Renal cortical epithelial cell (primary cell): ENCODE results near the gene NR3C2. TPM values are rescaled to one million over a fixed set of nuclear protein-coding genes. Genes with fewer than 3 reads are reported as not detected.
"Not testable (repeated sequence)": the region's sequence is repeated elsewhere in the genome, so short reads cannot be mapped to it uniquely, and the experiment has no call there.

Source experiments
- DNase-seq: peaks from one replicate; pipeline ENCODE4 v3.0.0-alpha.2; 2011; ENCODE audit warnings: low read depth
- total RNA-seq: library from RNA; depleted of rRNA; stranded (reverse); fragments of >200 nt; gene quantifications from 2 replicates; pipeline ENCODE4 v1.2.3, GENCODE V29; 2014

The NR3C2 gene
- total RNA-seq, 1 donor from 2014 or later = 2.0 TPM

DNA sequence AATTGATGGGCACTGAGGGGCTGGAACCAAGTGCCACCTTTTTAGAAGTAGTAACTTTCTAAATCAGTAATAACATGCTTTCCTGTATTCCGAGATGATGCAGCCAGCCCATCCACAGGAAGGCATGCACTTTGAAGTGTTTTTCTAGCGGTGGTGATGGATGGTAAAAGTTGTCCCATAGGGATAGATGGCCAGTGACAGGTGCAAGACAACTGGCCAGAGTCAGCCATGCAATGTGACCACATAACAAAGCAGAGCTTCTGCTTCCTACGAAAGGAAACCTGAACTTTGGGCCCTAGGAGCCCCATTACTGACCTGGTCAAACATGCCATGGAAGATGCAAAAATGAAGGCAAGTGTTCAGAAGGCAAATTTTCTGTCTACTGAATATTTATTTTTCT is 72.3 kb downstream of the NR3C2 start:
- DNase-seq = no peak

DNA sequence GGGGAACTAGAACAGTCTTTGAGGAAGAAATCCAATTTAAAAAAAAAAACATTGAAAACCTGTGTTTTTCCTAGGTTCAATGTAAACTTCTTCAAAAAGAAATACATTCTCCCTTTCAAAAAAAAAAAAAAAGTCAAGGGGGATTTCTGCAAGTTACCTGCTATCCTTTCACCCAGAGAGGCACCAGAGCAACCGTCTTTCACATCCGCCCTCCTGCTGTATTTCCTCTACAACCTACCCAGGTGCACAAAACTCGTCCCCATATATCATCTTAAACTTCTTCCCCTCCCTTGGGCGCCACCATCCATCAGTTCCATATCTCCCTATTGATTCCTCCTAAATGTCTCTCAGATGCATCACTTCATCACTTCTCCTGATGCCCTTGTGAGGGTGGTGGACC is 74.5 kb downstream of the NR3C2 start:
- DNase-seq = no peak

DNA sequence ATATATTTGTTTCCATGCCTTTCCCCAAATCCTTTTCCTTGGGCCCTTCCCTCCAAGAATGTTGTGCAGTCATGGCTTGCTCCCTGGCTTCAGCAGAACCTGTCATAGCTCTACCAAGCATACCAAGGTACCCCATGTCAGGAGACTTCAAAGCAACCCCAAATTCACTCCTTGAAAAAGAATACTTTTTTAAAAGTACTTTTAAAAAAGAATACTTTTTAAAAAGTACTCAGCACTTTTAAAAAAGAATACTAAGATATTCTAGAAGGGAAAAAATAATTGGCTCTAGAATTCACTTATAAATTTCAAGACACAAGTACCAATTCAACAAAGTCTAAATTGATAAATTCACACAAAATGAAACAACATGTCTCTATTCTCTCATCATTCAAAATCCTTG is 76.0 kb downstream of the NR3C2 start:
- DNase-seq = no peak

DNA sequence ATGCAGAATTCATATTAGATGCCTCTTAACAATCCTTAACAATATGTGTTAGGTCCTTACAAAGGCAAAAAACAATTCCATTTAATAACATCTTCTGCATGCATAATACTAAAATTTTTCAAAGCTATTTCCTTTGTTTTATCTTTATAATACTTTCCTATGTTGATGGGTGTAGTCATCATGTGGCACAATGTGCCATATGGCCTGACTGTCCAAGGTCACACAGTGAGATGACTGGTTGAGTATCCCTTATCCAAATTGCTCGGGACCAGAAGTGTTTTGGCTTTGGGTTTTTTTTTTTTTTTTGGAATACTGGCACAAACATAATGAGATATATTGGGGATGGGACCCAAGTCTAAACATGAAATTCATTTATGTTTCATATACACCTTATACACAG is 77.7 kb downstream of the NR3C2 start:
- no peak for DNase-seq

DNA sequence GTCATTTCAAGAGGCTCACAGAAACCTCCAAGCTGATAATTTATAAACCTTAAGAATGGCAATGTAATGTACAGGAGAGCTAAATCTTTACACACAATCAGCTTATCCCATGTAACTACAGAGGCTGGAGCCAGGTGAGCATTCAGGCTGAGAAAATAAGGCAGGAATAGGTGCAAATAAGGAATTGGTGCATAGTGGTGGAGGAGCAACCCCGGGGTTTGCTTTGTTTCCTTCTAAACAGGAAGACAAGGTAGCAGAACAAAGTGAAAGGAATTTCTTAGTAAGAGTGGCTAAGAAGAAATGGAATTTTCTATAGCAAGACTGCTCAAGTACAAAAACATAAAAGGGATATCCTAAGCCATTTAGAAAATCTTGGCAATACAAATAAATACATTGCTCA is 82.4 kb downstream of the NR3C2 start:
- DNase-seq = peak; percentile 8

DNA sequence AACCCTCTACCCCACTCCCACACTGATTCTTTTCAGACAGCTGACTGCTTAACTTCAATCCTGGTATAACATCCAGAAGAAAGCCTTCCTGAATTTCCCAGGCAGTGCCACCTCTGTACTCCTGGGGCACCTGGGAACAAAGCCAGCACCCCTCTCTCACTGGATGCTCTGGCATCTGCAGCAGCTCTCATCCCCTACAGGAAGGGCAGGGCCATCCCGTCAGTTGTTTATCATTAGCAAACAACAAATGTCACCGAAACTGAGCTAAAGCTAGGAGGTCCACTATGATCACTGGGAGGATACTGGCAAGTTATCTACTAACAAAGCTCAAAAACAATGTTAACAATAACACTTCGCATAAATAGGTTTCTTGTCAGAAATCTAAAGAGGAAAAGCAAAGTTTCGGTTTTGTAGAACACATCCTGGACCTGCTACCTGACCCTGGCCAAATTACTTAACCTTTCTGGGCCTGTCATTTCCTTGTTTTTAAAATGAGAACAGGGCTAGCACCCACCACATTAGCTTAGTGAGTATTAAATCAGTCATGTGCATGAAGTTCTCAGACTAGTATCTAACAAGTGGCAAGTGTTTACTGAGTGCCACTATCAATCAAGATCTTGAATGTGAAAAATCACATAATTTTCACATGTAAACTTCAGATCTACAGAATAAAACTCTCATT is 86.6 kb downstream of the NR3C2 start:
- DNase-seq = peak; percentile 34

DNA sequence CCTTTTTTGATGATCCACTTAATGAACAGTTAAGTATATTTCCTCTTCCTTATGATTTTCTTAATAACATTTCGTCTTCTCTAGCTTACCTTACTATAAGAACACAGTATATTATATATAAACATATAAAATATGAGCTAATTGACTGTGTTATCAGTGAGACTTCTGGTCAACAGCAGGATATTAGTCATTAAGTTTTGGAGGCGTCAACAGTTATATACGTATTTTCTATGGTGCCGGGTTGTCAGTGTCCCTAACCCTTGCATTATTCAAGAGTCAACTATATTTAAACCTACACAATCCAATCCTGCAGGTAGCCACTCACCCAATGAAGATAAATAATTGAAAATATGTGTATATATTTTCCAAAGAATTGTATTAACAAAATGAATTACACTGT is 88.0 kb downstream of the NR3C2 start:
- no peak for DNase-seq

DNA sequence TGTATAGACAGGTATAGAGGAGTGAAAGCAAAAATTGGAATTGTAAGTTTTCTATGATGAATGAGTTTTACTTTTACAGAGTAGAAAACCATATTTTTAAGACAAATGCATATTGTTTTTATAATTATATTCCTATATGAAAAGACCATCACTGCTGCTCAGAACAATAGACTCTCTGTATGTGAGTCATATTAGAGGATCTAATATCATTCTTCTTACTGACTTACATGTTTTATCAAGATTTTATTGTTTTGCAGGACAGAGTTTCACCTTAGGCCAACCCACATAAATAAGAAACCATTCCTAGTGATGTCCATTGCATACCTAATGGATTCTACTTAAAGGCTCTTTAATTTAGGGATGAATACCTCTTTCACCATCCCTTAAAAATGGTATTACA is 88.6 kb downstream of the NR3C2 start:
- DNase-seq = no peak

DNA sequence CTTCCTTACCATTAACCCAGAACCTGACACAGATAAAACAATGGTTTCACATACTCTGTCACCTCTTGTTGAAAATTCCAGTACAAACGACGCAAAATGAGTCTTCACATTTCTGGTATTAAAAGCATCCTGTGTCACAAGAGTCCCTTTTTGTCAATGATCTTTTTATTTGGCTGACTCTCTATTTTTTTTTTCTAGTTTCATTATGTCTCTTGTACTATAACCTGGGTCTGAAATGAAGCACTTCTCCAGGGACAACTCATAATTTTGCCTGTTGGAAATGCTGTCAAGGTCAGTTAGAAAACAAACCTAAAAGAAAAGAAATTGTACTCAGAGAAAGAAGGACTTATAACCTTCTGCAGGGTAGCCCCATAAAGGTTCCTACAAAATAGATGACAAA is 93.1 kb downstream of the NR3C2 start:
- no peak for DNase-seq

DNA sequence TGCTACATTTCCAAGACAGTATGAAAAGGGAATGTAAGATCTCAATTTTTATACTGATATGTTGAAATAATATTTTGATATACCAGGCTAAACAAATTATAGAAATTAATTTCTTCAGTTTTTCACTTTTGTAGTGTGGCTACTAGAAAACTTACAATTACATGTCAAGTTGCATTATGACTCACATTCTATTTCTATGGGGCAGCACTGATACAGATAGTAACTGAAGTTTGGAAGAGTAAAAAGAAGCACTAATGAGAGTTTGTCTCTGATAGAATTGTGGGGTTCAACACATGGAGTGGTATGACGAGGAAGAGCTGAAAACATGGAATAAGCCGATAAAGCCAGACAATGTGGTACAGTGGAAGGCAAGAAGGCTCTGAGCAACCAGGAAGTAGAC is 95.6 kb downstream of the NR3C2 start:
- no peak for DNase-seq

DNA sequence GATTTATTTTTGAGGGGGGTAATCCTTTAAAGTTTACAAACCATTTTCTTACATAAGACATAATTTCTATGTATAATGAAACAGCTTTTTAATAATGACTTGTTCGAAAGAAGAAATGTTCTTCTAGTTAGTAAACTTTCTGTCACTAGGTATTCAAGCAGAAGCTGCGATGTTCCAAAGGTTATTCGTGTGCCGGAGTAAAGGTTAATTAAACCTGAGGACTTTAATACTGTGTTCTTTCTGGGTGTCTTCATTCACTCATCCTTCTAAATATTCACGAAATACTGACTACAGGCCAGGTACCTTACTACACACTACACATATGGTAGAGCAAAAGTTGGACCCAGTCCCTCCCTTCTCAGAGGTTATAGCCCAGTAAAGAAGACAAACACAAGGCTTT is 96.7 kb downstream of the NR3C2 start:
- no peak for DNase-seq

DNA sequence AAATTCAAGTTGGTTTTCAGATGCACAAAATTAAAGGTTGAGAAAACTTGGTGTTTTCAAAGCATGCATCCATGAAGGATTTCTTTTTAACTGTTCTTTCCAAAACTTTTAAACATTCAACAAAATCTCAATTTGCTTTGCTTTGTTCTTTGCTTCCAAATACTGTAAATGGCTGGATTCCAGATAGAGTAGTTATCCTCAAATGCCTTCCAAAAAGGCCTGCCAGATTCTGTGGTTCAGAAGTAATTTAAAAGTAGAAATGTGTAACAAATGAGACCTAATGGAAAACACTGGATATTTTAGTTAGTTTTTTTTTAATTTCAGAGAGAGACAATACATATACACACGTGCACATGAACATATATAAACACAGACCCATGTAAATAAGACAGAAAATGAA is 97.3 kb downstream of the NR3C2 start:
- DNase-seq = no peak

DNA sequence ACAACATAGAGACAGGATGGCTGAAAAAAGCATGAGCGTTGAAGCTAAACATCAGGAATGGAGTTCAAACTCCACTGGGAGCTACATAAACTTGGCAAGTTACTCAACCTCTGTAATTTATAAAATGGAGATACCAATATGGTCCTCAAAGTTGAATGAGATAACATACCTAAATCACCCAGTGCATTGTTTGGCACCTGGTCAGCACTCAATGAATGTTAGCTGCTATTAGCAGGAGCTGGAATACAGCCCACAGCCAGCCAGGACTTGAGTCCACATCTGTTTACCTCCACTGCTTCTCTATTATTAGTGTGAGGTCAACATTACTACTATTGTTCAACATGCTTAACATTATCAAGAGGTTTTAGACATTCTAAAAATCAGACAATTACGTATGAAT is 97.9 kb downstream of the NR3C2 start:
- DNase-seq = no peak

DNA sequence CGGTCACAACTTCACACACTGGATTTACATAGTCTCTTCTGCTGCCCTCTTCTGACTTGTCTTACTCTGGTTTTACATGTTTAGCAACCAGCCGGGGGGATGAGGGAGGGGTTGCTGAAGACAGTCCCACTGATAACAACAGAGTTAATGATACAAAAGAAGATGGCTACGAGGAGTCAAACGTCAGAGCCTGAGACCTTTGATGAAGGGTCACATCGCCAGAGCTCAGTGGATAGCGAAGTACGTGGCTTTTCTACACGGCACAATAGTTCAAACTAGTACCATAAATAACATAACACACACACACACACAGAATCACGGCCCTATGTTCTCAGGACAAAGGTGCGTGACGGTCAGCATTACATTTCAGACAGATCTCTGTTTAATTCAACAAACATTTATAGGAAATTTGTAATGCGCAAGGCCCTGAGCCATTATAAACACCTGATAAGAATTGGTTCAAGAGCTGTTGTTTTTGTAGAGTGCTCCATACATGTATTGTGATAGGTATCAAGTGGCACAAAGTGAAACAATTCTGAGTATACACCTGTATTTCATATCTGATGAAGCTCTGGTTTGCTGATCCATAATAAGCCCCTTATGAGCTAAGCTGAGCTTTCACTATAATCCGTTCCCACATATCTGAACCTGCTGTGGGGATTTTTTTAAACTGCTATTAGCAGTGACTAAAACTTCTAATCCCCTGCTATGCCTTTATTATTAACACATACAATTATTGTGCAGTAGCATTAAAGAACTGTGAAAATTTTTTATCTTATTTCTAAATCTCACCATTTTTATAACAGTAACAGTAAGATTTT is 100.0 kb downstream of the NR3C2 start:
- peak; percentile 16 for DNase-seq

DNA sequence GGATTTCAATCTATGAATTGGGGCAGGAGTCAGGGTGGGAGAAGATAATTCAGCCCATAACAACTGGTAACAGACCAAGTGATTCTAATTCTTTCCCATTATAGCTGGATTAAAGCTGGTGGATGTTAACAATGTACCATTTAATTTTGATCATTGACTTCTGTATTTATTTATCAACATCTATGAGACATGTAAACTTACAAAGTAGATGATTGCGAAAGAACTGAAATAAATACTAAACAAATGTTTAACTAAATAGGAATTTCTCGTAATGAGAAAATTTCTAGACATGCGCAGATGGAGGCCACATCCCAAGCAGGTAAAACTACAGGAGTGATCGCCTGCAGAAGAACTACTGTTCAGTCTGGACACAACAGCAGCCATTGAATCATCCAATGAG is 107.1 kb downstream of the NR3C2 start:
- no peak for DNase-seq

DNA sequence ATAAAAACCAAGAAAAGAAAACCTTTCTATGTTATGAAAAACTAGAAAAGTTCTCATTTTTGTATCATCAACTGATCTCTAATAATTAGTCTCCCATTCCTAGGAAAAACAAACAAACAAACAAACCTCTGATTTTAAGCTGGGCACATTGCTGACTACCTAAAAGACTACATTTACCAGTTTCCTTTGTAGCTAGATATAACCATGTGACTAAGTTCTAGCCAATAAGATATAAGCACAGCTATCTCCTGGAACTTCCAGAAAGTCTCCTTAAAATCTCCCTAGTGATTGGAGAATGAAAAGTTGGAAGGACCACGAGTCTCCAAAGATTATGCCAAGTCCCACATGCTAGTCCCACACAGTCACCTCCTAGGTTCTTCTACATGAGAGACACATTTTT is 108.9 kb downstream of the NR3C2 start:
- DNase-seq = no peak

DNA sequence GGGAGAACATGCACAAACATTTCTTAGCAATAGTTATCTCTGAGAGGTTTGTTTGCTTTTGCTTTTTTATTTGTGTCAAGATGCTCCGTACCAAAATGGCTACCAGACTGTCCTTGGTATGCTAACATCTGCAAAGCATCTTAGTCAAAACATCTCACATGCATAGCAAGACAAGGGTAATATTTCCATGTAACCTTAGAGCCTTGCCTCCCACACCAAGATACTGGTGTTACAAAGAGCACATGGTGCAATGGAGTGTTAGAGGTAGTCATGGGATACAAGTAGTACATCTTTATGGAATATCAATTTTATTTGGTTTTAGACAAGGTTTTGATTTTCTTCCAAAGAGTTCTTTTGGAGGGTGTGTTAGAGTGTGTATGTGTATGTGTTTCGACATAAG is 109.7 kb downstream of the NR3C2 start:
- no peak for DNase-seq

DNA sequence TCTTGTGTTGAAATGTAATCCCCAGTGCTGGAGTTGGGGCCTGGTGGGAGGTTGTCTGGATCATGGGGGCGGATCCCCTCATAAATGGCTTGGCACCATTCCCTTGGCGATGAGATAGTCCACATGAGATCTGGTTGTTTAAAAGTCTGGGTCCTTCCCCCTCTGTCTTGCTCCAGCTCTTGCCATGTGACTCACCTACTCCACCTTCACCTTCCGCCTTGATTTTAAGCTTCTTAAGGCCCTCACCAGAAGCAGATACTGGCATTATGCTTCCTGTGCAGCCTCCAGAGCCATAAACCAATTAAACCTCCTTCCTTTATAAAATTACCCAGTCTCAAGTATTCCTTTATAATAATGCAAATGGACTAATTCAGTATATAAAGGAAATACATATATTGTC is 111.5 kb downstream of the NR3C2 start:
- no peak for DNase-seq

DNA sequence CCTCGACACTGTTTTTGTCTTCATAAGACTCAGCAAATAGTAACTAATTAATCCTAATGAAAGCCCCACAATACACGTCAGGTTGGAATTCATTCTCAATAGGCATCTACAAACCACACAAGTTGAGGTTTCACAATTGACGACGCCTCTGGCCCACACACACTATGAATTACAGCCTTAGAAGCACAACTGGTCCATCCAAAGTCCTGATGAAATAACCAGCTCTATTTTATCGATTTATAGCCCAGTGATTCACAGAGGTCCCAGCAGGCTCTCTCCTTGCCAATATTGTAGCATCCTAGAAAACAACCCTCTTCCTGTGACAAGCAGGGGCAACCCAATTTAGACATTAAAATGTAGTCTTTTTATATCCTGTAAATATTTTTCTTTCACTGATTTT is 112.1 kb downstream of the NR3C2 start:
- DNase-seq = peak; percentile 72

DNA sequence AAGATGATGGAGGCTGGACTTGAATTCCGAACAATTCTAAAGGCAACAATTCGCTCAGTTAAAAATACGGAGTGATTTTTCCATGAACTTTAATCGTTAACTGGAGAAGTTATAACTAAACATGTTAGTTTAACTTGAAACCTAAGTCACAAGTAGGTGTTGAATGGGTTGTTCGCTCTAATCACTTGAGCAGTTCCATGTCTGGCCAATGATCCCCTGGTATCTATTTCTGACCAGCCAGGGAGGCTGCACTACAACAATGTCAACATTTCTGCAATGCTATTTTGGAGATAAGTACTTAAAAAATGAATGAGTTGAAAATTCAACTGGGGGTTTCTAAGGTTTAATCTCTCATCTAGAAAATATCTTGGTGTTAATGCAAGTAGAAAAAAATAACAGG is 112.5 kb downstream of the NR3C2 start:
- DNase-seq = no peak

DNA sequence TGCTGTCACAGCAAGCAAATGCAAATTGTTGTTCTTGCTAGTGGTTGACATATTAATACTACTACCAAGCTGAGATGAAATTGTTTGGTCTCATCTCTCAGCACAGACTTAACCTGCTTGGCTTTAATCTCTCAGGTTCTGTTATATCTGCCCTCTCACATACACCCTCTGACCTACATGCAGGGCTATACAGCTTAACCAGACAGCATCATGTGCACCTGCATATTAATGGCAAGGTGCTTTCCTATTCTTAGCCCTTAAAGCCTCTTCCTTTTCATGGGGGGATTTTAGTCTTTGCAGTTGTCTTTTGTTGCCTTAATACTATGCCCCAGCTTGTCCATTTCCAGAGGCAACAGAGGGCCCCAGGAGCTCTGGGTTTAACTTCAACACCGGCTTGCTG is 114.5 kb downstream of the NR3C2 start:
- no peak for DNase-seq

DNA sequence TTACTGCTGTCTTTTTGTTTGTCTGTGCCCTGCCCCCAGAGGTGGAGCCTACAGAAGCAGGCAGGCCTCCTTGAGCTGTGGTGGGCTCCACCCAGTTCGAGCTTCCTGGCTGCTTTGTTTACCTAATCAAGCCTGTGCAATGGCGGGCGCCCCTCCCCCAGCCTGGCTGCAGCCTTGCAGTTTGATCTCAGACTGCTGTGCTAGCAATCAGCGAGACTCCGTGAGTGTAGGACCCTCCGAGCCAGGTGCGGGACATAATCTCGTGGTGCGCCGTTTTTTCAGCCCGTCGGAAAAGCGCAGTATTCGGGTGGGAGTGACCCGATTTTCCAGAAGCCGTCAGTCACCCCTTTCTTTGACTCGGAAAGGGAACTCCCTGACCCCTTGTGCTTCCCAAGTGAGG is 118.9 kb downstream of the NR3C2 start:
- not testable (repeated sequence) for DNase-seq

DNA sequence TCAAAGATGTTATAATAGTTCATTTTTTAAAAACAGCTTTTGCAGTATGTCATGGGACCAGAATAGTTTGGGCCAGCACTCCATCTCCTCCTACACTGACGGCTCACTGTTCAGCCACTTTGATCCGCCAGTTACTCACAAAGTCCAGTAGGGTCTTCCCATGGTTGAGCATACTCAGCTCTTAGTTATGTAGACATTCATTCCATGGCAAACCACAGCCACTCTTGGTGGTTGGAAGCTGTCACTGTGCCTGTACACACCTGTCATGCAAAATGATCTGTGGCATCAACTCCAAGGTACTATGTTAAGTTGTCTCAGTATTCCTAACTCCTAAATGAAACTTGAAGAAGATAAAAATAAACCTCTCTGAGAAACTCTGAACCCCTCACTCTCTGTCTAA is 127.2 kb downstream of the NR3C2 start:
- peak; percentile 76 for DNase-seq
